NCI-H1417 (cell line): Measurements from ENCODE around the gene SAP30BP.

Experiments used
- DNase-seq, 3 experiments: peaks; one replicate each; lab custom pipeline; 2025; lab: John Stamatoyannopoulos, UW

Gene SAP30BP

GRCh38 chr17:75739174-75739573 is 72.0 kb downstream of the SAP30BP start:
- DNase-seq = no peak

DNA sequence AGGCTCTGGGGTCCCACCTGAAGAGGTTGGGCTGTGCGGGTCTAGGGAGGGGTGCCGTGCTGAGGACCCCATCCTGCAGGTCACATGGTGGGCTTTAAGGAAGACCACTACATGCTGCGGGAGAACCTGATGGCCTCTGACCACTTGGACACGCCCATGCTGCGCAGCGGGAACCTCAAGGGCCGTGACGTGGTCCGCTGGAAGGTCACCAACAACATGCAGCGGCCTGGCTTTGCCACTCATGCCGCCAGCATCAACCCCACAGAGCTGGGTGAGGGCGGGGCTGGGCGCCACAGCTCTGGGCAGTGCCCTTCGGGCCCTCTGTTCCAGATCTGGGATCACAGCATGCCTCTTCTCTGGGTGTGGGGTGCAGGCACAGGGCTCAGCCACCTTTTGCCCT is 72.7 kb downstream of the SAP30BP start:
- DNase-seq = no peak

DNA sequence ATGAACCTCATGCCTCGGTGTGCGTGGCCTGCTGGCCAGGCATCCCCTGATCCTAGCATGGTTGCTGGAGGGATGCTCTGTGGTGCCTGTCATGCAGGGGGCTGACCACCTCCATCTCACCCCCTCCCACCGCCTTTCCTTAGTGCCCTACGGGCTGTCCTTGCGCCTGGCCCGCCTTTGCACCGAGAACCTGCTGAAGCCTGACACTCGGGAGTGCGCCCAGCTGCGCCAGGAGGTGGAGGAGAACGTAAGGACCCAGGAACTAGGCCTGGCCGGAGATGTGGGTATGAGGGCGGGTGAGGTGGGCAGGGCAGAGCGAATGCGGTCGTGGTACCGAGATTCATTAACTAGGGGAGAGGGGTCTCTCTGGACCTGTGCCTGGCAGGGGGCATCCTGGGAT is 73.1 kb downstream of the SAP30BP start:
- DNase-seq = no peak

- DNase-seq = no peak
Measured at GRCh38 chr17:75740631-75741077, 73.5 kb downstream of the SAP30BP start.

DNA sequence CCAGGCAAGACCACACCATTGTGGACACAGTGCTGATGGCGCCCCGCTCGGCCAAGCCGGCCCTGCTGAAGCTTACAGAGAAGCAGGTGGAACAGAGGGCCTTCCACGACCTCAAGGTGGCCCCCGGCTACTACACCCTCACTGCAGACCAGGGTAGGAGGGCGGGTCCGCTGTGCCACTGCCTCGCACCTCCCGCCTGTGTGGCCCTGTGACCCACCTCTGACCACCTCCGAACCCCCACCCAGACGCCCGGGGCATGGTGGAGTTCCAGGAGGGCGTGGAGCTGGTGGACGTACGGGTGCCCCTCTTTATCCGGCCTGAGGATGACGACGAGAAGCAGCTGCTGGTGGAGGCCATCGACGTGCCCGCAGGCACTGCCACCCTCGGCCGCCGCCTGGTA is 75.2 kb downstream of the SAP30BP start:
- no peak for DNase-seq

- DNase-seq = no peak
Measured at GRCh38 chr17:75743625-75744206, 76.6 kb downstream of the SAP30BP start.

DNA sequence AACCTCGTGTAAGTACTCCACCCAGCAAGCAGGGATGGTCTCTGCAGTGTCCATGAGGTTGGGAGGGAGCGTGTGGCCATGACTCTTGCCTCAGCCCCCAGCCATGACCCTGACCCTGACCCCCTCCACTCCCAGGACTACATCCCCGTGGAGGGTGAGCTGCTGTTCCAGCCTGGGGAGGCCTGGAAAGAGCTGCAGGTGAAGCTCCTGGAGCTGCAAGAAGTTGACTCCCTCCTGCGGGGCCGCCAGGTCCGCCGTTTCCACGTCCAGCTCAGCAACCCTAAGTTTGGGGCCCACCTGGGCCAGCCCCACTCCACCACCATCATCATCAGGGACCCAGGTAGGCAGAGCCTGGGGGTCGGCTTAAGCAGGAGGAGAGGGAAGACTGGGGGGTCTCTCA is 81.6 kb downstream of the SAP30BP start:
- DNase-seq = no peak

DNA sequence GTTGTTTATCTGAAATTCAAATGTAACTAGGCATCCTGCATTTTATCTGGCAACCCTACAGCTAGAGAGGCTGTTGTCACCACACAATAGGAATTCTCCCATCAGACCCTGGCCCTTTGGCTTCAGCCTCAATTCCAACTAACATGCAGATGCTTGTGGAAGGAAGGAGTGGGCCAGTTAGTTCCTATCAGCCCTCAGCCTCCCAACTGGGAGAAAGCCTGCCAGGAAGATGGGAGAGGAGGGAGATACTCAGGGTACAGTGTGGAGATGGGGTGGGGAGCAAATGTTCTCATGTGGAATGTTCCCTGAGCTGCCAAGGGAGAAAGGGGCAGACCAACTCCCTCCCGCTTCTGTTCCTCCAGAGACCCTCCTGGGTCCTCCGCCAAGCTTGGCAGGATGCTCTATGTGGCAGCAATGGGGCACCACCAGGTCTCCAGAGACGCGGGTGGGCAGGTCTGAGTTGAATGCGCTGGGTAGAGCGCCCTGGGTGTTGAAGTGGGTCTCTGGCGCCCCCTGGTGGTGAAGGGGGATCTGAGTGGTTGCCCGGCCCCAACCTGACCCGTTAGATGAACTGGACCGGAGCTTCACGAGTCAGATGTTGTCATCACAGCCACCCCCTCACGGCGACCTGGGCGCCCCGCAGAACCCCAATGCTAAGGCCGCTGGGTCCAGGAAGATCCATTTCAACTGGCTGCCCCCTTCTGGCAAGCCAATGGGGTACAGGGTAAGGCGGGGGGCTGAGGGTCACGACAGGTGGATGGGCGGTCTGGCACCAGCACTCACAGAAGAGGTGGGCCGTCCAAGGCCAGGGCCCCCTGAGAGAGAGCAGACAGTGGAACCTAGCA is 82.6 kb downstream of the SAP30BP start:
- peak; percentile 45 to 82 (median 49) for DNase-seq

- no peak for DNase-seq
Measured at GRCh38 chr17:75750661-75751423, 83.7 kb downstream of the SAP30BP start.

GRCh38 chr17:75751676-75752404 is 84.7 kb downstream of the SAP30BP start:
- DNase-seq = no peak

- DNase-seq = no peak
Measured at GRCh38 chr17:75752405-75752709, 85.2 kb downstream of the SAP30BP start.

DNA sequence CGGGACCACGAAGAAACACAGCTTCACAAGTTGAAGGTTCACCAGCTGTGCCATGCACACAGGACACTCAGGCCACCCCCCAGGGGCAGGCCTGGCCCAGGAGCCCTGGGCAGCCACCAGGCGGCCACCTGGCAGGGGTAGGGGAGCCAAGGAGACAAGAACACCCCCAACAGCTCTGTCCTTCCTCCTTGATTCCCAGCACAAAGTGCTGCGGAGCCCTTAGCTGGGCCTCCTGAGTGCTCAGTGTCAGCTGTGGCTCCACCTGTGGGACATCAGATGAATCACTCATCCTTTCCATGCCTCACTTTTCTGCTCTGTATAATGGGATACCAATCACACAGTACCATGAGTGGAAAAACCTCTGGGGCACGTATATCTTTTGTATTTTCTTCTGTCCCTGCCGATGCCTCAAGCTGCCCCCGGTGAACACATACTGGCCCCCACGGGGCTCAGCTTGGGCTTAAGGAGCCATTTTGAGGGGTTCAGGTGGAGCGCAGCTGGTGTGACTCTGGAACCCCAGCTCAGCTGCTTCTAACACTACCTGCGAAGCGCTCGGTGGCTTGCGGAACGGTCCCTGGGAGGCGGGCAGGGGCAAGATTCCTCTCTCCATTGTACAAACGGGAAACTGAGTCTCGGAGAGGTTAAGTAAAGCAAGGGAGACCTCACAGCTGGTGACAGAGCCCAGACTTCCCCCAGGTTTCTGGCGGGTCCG is 85.8 kb downstream of the SAP30BP start:
- no peak for DNase-seq

GRCh38 chr17:75753514-75754377 is 86.6 kb downstream of the SAP30BP start:
- DNase-seq = peak in 1 of 3 experiments; percentile 49

DNA sequence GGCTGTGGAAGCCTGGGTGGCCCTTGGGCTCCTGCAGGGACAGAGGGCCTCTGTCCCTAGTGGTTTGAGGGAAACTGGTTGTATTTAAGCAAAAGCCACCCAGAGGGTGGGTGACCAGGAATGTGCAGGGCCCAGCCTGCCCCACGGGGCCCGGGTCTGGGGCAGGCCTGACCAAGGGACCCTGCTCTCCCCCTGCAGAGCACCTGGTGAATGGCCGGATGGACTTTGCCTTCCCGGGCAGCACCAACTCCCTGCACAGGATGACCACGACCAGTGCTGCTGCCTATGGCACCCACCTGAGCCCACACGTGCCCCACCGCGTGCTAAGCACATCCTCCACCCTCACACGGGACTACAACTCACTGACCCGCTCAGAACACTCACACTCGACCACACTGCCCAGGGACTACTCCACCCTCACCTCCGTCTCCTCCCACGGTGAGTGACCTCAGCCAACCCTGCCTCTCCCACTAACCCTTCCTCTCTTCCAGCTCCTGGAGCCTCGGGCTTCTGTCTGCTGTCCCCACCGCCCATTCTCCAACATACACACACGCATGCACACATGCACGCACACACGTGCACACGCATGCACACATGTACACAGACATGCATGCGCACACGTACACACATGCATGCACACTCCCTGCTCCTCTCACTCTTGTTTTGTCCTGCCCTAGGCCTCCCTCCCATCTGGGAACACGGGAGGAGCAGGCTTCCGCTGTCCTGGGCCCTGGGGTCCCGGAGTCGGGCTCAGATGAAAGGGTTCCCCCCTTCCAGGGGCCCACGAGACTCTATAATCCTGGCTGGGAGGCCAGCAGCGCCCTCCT is 87.5 kb downstream of the SAP30BP start:
- DNase-seq = no peak

DNA sequence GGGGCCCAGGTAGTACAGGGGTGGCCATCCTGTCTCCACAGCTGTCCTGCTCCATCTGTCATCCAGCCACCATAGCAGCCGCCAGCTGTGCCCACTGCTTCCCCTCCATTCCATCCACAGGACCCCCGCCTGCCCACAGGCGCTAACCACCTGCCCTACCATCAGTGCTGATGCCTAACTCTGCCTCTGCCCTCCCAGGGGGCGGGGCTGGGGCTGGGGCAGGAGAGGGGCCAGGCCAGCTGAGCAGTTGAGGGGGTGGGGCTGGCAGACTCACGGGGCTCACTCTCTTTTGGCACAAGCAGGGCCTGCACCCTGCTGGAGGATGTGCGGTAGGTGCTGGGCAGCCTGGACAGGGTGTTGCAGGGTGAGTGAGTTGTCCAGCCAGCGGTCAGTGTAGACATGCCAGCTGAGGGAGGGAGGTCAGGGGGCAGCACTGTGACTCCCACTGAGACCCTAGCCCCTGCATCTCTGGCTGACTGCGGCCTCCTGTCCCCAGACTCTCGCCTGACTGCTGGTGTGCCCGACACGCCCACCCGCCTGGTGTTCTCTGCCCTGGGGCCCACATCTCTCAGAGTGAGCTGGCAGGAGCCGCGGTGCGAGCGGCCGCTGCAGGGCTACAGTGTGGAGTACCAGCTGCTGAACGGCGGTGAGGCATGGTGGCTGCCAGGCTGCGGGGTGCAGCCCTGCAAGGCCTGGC is 88.2 kb downstream of the SAP30BP start:
- DNase-seq = peak in 1 of 3 experiments; percentile 10

DNA sequence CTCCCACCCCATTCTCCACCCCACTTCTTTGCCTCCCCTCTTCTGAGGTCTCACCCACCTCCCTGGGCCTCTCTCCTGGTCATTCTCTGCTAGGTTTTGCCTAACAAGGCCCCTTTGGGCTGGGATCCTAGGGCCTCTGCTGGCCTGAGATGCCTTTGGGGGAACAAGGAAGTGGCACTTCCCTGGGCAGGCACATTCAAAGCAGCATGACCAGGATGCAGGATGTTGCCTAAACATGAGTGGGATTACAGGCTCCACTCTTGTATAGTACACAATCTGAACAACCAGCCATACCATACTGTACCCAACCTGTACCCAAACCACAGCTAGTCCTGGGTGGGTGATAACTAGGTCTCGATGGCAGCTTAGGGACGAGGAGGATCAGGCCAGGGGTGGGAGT is 88.9 kb downstream of the SAP30BP start:
- DNase-seq = no peak

GRCh38 chr17:75756451-75757085 is 89.4 kb downstream of the SAP30BP start:
- DNase-seq = no peak

GRCh38 chr17:75757086-75757681 is 90.0 kb downstream of the SAP30BP start:
- no peak for DNase-seq
